Spleen (tissue), 7 donors: ENCODE measurements around the gene TGDS.
"Not testable (repeated sequence)": the region's sequence is repeated elsewhere in the genome, so short reads cannot be mapped to it uniquely, and the experiment has no call there.

Source experiments
- POLR2A ChIP-seq, 3 donors: fragments of 450-650 bp; IDR thresholded peaks; one replicate each; pipeline ENCODE4 v1.5.1; 2017; ENCODE audit warnings: antibody characterized with exemption in 3 of 3, mild to moderate bottlenecking in 1 of 3
- POLR2AphosphoS5 ChIP-seq, 3 donors: sonication (generic); formaldehyde crosslinking; IDR thresholded peaks; one replicate each; pipeline ENCODE4 v1.5.1; 2017; ENCODE audit warnings: antibody characterized with exemption in 3 of 3
- TF ChIP-seq, protein P1 (sequence below), 11 experiments: fragments of 200-600 bp in 7 of 11; fragments of 450-650 bp in 4 of 11; sonication (generic) in 4 of 11; IDR thresholded peaks in 8 of 11; conservative IDR thresholded peaks in 3 of 11; 1 replicate in 7 of 11; 2 replicates in 4 of 11; pipeline versions ENCODE4 v1.4.0 to v1.8.0; 2016 to 2021; ENCODE audit warnings: antibody characterized with exemption in 11 of 11, inconsistent platforms in 4 of 11, mild to moderate bottlenecking in 1 of 11
- donor health status: DM: no; HTN: no; CAD: no; lungs with moderate emphysema.
- donor health status: DM: no; HTN: no; CAD: no.
- donor health status: DM: no; HTN: no; CAD: no.

DNA sequence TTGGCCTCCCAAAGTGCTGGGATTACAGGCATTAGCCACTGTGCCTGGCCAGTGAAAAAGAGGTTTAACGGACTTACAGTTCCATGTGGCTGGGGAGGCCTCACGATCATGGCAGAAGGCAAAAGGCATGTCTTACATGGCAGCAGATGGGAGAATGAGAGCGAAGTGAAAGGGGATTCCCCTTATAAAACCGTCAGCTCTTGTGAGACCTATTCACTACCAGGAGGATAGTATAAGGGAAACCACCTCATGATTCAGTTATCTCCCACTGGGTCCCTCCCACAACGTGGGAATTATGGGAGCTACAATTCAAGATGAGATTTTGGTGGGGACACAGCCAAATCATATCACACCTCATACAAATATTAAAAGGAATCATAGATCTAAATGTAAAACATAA, 40.1 kb upstream of the TGDS start:
- TF ChIP-seq POLR2A, POLR2AphosphoS5 (IDR thresholded peaks at IDR 0.05): not testable (repeated sequence)
- TF ChIP-seq, protein P1, sequence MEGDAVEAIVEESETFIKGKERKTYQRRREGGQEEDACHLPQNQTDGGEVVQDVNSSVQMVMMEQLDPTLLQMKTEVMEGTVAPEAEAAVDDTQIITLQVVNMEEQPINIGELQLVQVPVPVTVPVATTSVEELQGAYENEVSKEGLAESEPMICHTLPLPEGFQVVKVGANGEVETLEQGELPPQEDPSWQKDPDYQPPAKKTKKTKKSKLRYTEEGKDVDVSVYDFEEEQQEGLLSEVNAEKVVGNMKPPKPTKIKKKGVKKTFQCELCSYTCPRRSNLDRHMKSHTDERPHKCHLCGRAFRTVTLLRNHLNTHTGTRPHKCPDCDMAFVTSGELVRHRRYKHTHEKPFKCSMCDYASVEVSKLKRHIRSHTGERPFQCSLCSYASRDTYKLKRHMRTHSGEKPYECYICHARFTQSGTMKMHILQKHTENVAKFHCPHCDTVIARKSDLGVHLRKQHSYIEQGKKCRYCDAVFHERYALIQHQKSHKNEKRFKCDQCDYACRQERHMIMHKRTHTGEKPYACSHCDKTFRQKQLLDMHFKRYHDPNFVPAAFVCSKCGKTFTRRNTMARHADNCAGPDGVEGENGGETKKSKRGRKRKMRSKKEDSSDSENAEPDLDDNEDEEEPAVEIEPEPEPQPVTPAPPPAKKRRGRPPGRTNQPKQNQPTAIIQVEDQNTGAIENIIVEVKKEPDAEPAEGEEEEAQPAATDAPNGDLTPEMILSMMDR (IDR thresholded peaks at IDR 0.05 in 8 of 11, conservative IDR thresholded peaks at IDR 0.05 in 3 of 11): not testable (repeated sequence)
